Trophoblast cell (in vitro differentiated cells and primary cell): ENCODE results near the gene OST4.
A peak's percentile ranks its signal among the peaks of the same experiment; 100 is the strongest.

ENCODE experiments used
- DNase-seq, 2 donors: peaks; one replicate each; pipeline ENCODE4 v3.0.0-alpha.2; 2016
- H2AFZ ChIP-seq: 2 replicates; pipeline ENCODE4 v1.6.1; 2013; ENCODE audit warnings: low read length, moderate library complexity, mild to moderate bottlenecking; ENCODE audit not compliant: insufficient read depth, poor library complexity
- H2AK5ac ChIP-seq: 2 replicates; pipeline ENCODE4 v1.6.1; 2013; ENCODE audit warnings: mild to moderate bottlenecking, low read length
- H2BK120ac ChIP-seq: 2 replicates; pipeline ENCODE4 v1.6.1; 2013; ENCODE audit warnings: low read length, mild to moderate bottlenecking, moderate library complexity; ENCODE audit not compliant: insufficient read depth, poor library complexity
- H2BK12ac ChIP-seq: 2 replicates; pipeline ENCODE4 v1.6.1; 2013; ENCODE audit warnings: mild to moderate bottlenecking, low read length, moderate library complexity
- H2BK5ac ChIP-seq: 2 replicates; pipeline ENCODE4 v1.6.1; 2013; ENCODE audit warnings: low read length, low read depth, moderate library complexity, mild to moderate bottlenecking; ENCODE audit not compliant: poor library complexity
- H3K14ac ChIP-seq: 2 replicates; pipeline ENCODE4 v1.6.1; 2013; ENCODE audit warnings: mild to moderate bottlenecking, low read length
- H3K18ac ChIP-seq: 2 replicates; pipeline ENCODE4 v1.6.1; 2013; ENCODE audit warnings: mild to moderate bottlenecking, low read length
- H3K23ac ChIP-seq: 2 replicates; pipeline ENCODE4 v1.6.1; 2013; ENCODE audit warnings: low read length
- H3K27ac ChIP-seq: 2 replicates; pipeline ENCODE4 v1.5.1; 2013; ENCODE audit warnings: low read depth, mild to moderate bottlenecking, inconsistent platforms, low read length, moderate library complexity
- H3K27me3 ChIP-seq: 2 replicates; pipeline ENCODE4 v1.6.1; 2013; ENCODE audit warnings: inconsistent platforms, mild to moderate bottlenecking, low read length, moderate library complexity; ENCODE audit not compliant: insufficient read depth
- H3K36me3 ChIP-seq, 2 experiments: 1 replicate in 1 of 2; 2 replicates in 1 of 2; pipeline ENCODE4 v1.6.1; 2013; ENCODE audit warnings: low read length in 2 of 2, mild to moderate bottlenecking in 2 of 2, moderate library complexity in 1 of 2; ENCODE audit not compliant: insufficient read depth in 2 of 2, control insufficient read depth in 1 of 2
- H3K4ac ChIP-seq: 2 replicates; pipeline ENCODE4 v1.6.1; 2013; ENCODE audit warnings: low read depth, mild to moderate bottlenecking, low read length, moderate library complexity
- H3K4me1 ChIP-seq, 2 experiments: 1 replicate in 1 of 2; 2 replicates in 1 of 2; pipeline ENCODE4 v1.6.1; 2013; ENCODE audit warnings: low read length in 2 of 2, mild to moderate bottlenecking in 2 of 2, moderate library complexity in 1 of 2; ENCODE audit not compliant: insufficient read depth in 2 of 2, control insufficient read depth in 1 of 2
- H3K4me2 ChIP-seq: 2 replicates; pipeline ENCODE4 v1.6.1; 2013; ENCODE audit warnings: inconsistent platforms, mild to moderate bottlenecking, low read length, moderate library complexity
- H3K4me3 ChIP-seq: 2 replicates; pipeline ENCODE4 v1.5.1; 2013; ENCODE audit warnings: mild to moderate bottlenecking, low read depth, low read length, inconsistent platforms
- H3K79me1 ChIP-seq: one replicate; pipeline ENCODE4 v1.6.1; 2013; ENCODE audit warnings: low read length
- H3K79me2 ChIP-seq: 2 replicates; pipeline ENCODE4 v1.6.1; 2013; ENCODE audit warnings: low read length, mild to moderate bottlenecking; ENCODE audit not compliant: control insufficient read depth, insufficient read depth, poor library complexity
- H3K9ac ChIP-seq: 2 replicates; pipeline ENCODE4 v1.6.1; 2013; ENCODE audit warnings: mild to moderate bottlenecking, low read length
- H3K9me3 ChIP-seq: 2 replicates; pipeline ENCODE4 v1.6.1; 2013; ENCODE audit warnings: low read depth, mild to moderate bottlenecking, control low read depth, inconsistent platforms, low read length; ENCODE audit not compliant: insufficient read depth
- H4K12ac ChIP-seq: 2 replicates; pipeline ENCODE4 v1.6.1; 2013; ENCODE audit warnings: low read depth, mild to moderate bottlenecking, low read length, moderate library complexity
- H4K8ac ChIP-seq: 2 replicates; pipeline ENCODE4 v1.6.1; 2013; ENCODE audit warnings: low read depth, mild to moderate bottlenecking, low read length, moderate library complexity
- H4K91ac ChIP-seq: one replicate; pipeline ENCODE4 v1.6.1; 2013; ENCODE audit warnings: low read depth, mild to moderate bottlenecking, low read length, moderate library complexity
- WGBS: extraction: QIAGEN DNeasy Blood & Tissue Kit; methylation state at CpG from one replicate; pipeline ENCODE4 v1.1.7; 2013; ENCODE audit warnings: missing lambda C conversion rate; ENCODE audit not compliant: insufficient read length, insufficient coverage; ENCODE audit errors: extremely low coverage; 5-methylcytosine and 5-hydroxymethylcytosine counted together

OST4 gene

GRCh38 chr2:27033253-27033852 lies 38.1 kb downstream of the OST4 start:
- no peaks in the 10 kb centered on the region for H3K9me3 ChIP-seq
- H2AFZ ChIP-seq: peak overlapping the region; percentile 68
- no peak for DNase-seq
- H3K23ac ChIP-seq: no peak overlapping the region
- H3K18ac ChIP-seq: peak overlapping the region; percentile 95
- peaks cover 7 to 9% of the 10 kb centered on the region in 2 experiments for H3K4me1 ChIP-seq
- H3K79me1 ChIP-seq: peaks cover 9% of the 10 kb centered on the region
- H3K4me2 ChIP-seq: peak overlapping the region; percentile 96
- no peaks in the 10 kb centered on the region for H3K27me3 ChIP-seq
- H3K79me2 ChIP-seq: peaks cover 9% of the 10 kb centered on the region
- H3K9ac ChIP-seq: peak overlapping the region; percentile 86
- peak overlapping the region; percentile 99 for H3K14ac ChIP-seq
- H3K36me3 ChIP-seq: peaks cover 35 to 41% of the 10 kb centered on the region in 2 experiments
- H4K91ac ChIP-seq: peak overlapping the region; percentile 98
- WGBS: no CpG with 5 or more reads among the region's 11 CpGs
- no peak overlapping the region for H3K27ac ChIP-seq
- peak overlapping the region; percentile 29 for H2BK12ac ChIP-seq
- peak overlapping the region; percentile 76 for H2BK5ac ChIP-seq
- peak overlapping the region; percentile 89 for H3K4me3 ChIP-seq
- peak overlapping the region; percentile 85 for H4K8ac ChIP-seq
- H2BK120ac ChIP-seq: peak overlapping the region; percentile 87
- H4K12ac ChIP-seq: peak overlapping the region; percentile 87
- H2AK5ac ChIP-seq: peak overlapping the region; percentile 99
- H3K4ac ChIP-seq: peak overlapping the region; percentile 99

GRCh38 chr2:27032495-27033252 lies 38.8 kb downstream of the OST4 start, which contains the start of gene TMEM214:
TMEM214 (plus strand) TSS chr2:27032965; CDS start chr2:27033016, 51 bp downstream.
- H2AK5ac ChIP-seq: peak within 1 kb of the TSS; percentile 99

GRCh38 chr2:27029051-27029450 lies 42.4 kb downstream of the OST4 start:
- H3K9ac ChIP-seq: no peak overlapping the region
- no peaks in the 10 kb centered on the region for H3K9me3 ChIP-seq
- no peak overlapping the region for H2AK5ac ChIP-seq
- no peak overlapping the region for H3K4me2 ChIP-seq
- no peak overlapping the region for H3K18ac ChIP-seq
- no peak overlapping the region for H3K23ac ChIP-seq
- no peak overlapping the region for H2BK120ac ChIP-seq
- H4K8ac ChIP-seq: no peak overlapping the region
- no peak overlapping the region for H4K12ac ChIP-seq
- H3K79me1 ChIP-seq: peaks cover 9% of the 10 kb centered on the region
- H3K27ac ChIP-seq: no peak overlapping the region
- H3K4me1 ChIP-seq: peaks cover 6 to 8% of the 10 kb centered on the region in 2 experiments
- no peak overlapping the region for H3K4me3 ChIP-seq
- peaks cover 30 to 32% of the 10 kb centered on the region in 2 experiments for H3K36me3 ChIP-seq
- no peak overlapping the region for H3K14ac ChIP-seq
- no peak for DNase-seq
- no peak overlapping the region for H3K4ac ChIP-seq
- no peaks in the 10 kb centered on the region for H3K27me3 ChIP-seq
- no CpG with 5 or more reads among the region's 2 CpGs for WGBS
- H3K79me2 ChIP-seq: peaks cover 9% of the 10 kb centered on the region
- H2AFZ ChIP-seq: no peak overlapping the region
- no peak overlapping the region for H2BK12ac ChIP-seq
- H2BK5ac ChIP-seq: no peak overlapping the region
- no peak overlapping the region for H4K91ac ChIP-seq

More at GRCh38 chr2:27032495-27033252, 38.8 kb downstream of the OST4 start, which contains the start of gene TMEM214:
- no peaks in the 10 kb centered on the region for H3K9me3 ChIP-seq
- peak within 1 kb of the TSS; percentile 98 for H4K91ac ChIP-seq
- H3K4me3 ChIP-seq: peak within 1 kb of the TSS; percentile 89
- H3K18ac ChIP-seq: peak within 1 kb of the TSS; percentile 95
- no peak within 1 kb of the TSS for H3K23ac ChIP-seq
- peaks cover 30 to 36% of the 10 kb centered on the region in 2 experiments for H3K36me3 ChIP-seq
- no CpG with 5 or more reads among the region's 76 CpGs for WGBS
- no peak within 1 kb of the TSS for H3K27ac ChIP-seq
- peak within 1 kb of the TSS; percentile 87 for H4K12ac ChIP-seq
- peaks cover 7 to 9% of the 10 kb centered on the region in 2 experiments for H3K4me1 ChIP-seq
- peak; percentile 89 to 91 for DNase-seq
- H4K8ac ChIP-seq: peak within 1 kb of the TSS; percentile 85
- H2BK5ac ChIP-seq: peak within 1 kb of the TSS; percentile 76
- peak within 1 kb of the TSS; percentile 87 for H2BK120ac ChIP-seq
- H2AFZ ChIP-seq: peak within 1 kb of the TSS; percentile 81
- H3K4me2 ChIP-seq: peak within 1 kb of the TSS; percentile 96
- H3K4ac ChIP-seq: peak within 1 kb of the TSS; percentile 99
- H3K79me2 ChIP-seq: peaks cover 9% of the 10 kb centered on the region
- H3K27me3 ChIP-seq: no peaks in the 10 kb centered on the region
- H3K79me1 ChIP-seq: peaks cover 9% of the 10 kb centered on the region
- H2BK12ac ChIP-seq: peak within 1 kb of the TSS; percentile 29
- peak within 1 kb of the TSS; percentile 86 for H3K9ac ChIP-seq
- H3K14ac ChIP-seq: peak within 1 kb of the TSS; percentile 99

- no peak overlapping the region for H2BK120ac ChIP-seq
- H2AK5ac ChIP-seq: no peak overlapping the region
- H3K23ac ChIP-seq: no peak overlapping the region
- no peaks in the 10 kb centered on the region for H3K79me2 ChIP-seq
- H3K9me3 ChIP-seq: no peaks in the 10 kb centered on the region
- no peak overlapping the region for H3K9ac ChIP-seq
- no peak overlapping the region for H2BK12ac ChIP-seq
- no peak overlapping the region for H3K4me2 ChIP-seq
- peaks cover 39 to 42% of the 10 kb centered on the region in 2 experiments for H3K36me3 ChIP-seq
- no peak overlapping the region for H2BK5ac ChIP-seq
- H3K14ac ChIP-seq: no peak overlapping the region
- H3K18ac ChIP-seq: peak overlapping the region; percentile 26
- H4K12ac ChIP-seq: no peak overlapping the region
- no peak overlapping the region for H3K4me3 ChIP-seq
- peaks cover 3 to 4% of the 10 kb centered on the region in 2 experiments for H3K4me1 ChIP-seq
- WGBS: no CpG with 5 or more reads among the region's 10 CpGs
- H3K4ac ChIP-seq: no peak overlapping the region
- no peaks in the 10 kb centered on the region for H3K27me3 ChIP-seq
- no peak overlapping the region for H3K27ac ChIP-seq
- H3K79me1 ChIP-seq: no peaks in the 10 kb centered on the region
- no peak overlapping the region for H4K8ac ChIP-seq
- no peak overlapping the region for H2AFZ ChIP-seq
- H4K91ac ChIP-seq: no peak overlapping the region
- no peak for DNase-seq
Measured at GRCh38 chr2:27027211-27027651, 44.2 kb downstream of the OST4 start.
